ENCODE results near the gene ZNF48. TPM values are rescaled to one million over a fixed set of nuclear protein-coding genes. Genes with fewer than 3 reads are reported as not detected.

Gene ZNF48

GRCh38 chr16:30447512-30448226 lies 52.4 kb downstream of the ZNF48 start:
- Histone ChIP-seq H2AK5ac (ENCODE audit: low read length, severe bottlenecking) (no peak overlapping the region), H3K36me3 (ENCODE audit: control insufficient read depth in 1 of 2, insufficient read depth in 2 of 2, low read depth in 1 of 2, low read length in 2 of 2) (peaks cover 4 to 20% of the 10 kb centered on the region in 2 experiments), H3K23ac (ENCODE audit: low read length in 2 of 2) (no peak overlapping the region), H4K8ac (ENCODE audit: low read length) (no peak overlapping the region), H3K27me3 (ENCODE audit: control insufficient read depth in 1 of 2, insufficient read depth in 1 of 2, low read length in 2 of 2) (no peaks in the 10 kb centered on the region), H3K4ac (ENCODE audit: low read depth in 1 of 2, low read length in 2 of 2) (no peak overlapping the region), H2BK120ac (ENCODE audit: low read depth, low read length) (no peak overlapping the region), H2BK5ac (ENCODE audit: low read depth, low read length, poor library complexity, severe bottlenecking) (no peak overlapping the region), H2BK15ac (ENCODE audit: low read depth, poor library complexity, severe bottlenecking) (no peak overlapping the region), H3K9me3 (ENCODE audit: control insufficient read depth, low read length) (no peaks in the 10 kb centered on the region), H3K4me2 (ENCODE audit: low read length, poor library complexity, severe bottlenecking) (no peak overlapping the region), H3K14ac (ENCODE audit: low read length in 2 of 2) (no peak overlapping the region), H2AFZ (ENCODE audit: low read depth, low read length) (no peak overlapping the region), H3K27ac (ENCODE audit: low read length, poor library complexity, severe bottlenecking) (no peak overlapping the region), H3K4me1 (ENCODE audit: control insufficient read depth, insufficient read depth, low read depth, low read length) (peaks cover 7% of the 10 kb centered on the region), H4K91ac (ENCODE audit: low read length) (no peak overlapping the region), H3K18ac (ENCODE audit: low read depth in 1 of 2, low read length in 2 of 2) (no peak overlapping the region), H3K79me1 (replicated peaks; ENCODE audit: low read length, poor library complexity, severe bottlenecking) (peaks cover 11% of the 10 kb centered on the region), H3K9ac (ENCODE audit: low read length) (no peak overlapping the region), H2BK12ac (ENCODE audit: low read length in 2 of 2) (no peak overlapping the region), H3K4me3 (ENCODE audit: insufficient read depth in 1 of 2, low read depth in 1 of 2, low read length in 2 of 2) (no peak overlapping the region)
- 91% methylated on average over 12 of the region's 12 CpGs for WGBS
- DNase-seq, result no peak

GRCh38 chr16:30449116-30449435 lies 53.9 kb downstream of the ZNF48 start:
- no peak overlapping the region for H3K9ac ChIP-seq (ENCODE audit: low read length)
- peaks cover 4 to 8% of the 10 kb centered on the region in 2 experiments for H3K36me3 ChIP-seq (ENCODE audit: control insufficient read depth in 1 of 2, insufficient read depth in 2 of 2, low read depth in 1 of 2, low read length in 2 of 2)
- WGBS, result 81% methylated on average over 3 of the region's 3 CpGs

More at GRCh38 chr16:30449116-30449435, 53.9 kb downstream of the ZNF48 start:
- Histone ChIP-seq H2BK5ac (ENCODE audit: low read depth, low read length, poor library complexity, severe bottlenecking) (no peak overlapping the region), H3K23ac (ENCODE audit: low read length in 2 of 2) (no peak overlapping the region), H4K8ac (ENCODE audit: low read length) (no peak overlapping the region), H3K9me3 (ENCODE audit: control insufficient read depth, low read length) (no peaks in the 10 kb centered on the region), H3K4ac (ENCODE audit: low read depth in 1 of 2, low read length in 2 of 2) (no peak overlapping the region), H3K4me1 (ENCODE audit: control insufficient read depth, insufficient read depth, low read depth, low read length) (peaks cover 7% of the 10 kb centered on the region), H3K27ac (ENCODE audit: low read length, poor library complexity, severe bottlenecking) (no peak overlapping the region), H3K27me3 (ENCODE audit: control insufficient read depth in 1 of 2, insufficient read depth in 1 of 2, low read length in 2 of 2) (peaks cover under 1 to 2% of the 10 kb centered on the region in 2 experiments), H2BK12ac (ENCODE audit: low read length in 2 of 2) (no peak overlapping the region), H3K18ac (ENCODE audit: low read depth in 1 of 2, low read length in 2 of 2) (no peak overlapping the region), H3K79me1 (replicated peaks; ENCODE audit: low read length, poor library complexity, severe bottlenecking) (peaks cover 5% of the 10 kb centered on the region), H2BK120ac (ENCODE audit: low read depth, low read length) (no peak overlapping the region), H3K4me2 (ENCODE audit: low read length, poor library complexity, severe bottlenecking) (no peak overlapping the region), H4K91ac (ENCODE audit: low read length) (no peak overlapping the region), H3K4me3 (ENCODE audit: insufficient read depth in 1 of 2, low read depth in 1 of 2, low read length in 2 of 2) (no peak overlapping the region), H2AK5ac (ENCODE audit: low read length, severe bottlenecking) (no peak overlapping the region), H3K14ac (ENCODE audit: low read length in 2 of 2) (no peak overlapping the region), H2BK15ac (ENCODE audit: low read depth, poor library complexity, severe bottlenecking) (no peak overlapping the region), H2AFZ (ENCODE audit: low read depth, low read length) (no peak overlapping the region)
- DNase-seq, result no peak

Small RNAs within 50 kb of the gene (small RNA-seq; reads per million reads assigned to genes)
- gene RF00406 (ENCODE audit: low read depth), result not detected

Data from mesenchymal stem cell (in vitro differentiated cells and primary cell).